Measurements from ENCODE around the gene PIGU.

DNA sequence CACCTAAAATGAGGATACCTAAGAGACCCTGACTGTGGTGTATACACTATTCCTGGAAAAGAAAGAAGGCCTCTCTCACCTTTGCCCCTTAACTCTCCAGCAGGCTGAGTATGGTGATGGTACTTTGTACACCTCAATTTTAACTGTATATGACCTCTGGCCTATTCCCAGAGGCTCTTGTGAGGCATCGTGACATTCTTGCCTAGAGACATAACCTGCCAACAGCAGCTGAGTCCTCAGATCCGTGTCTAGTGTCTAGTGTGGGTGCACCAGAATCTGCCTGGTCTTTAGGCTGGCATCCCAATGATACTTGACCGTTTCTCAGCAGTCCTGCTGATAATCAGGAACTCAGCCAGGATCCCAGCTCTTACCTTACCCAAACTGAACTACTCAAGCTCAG, 47.3 kb upstream of the PIGU start:
- TF ChIP-seq, protein P1, sequence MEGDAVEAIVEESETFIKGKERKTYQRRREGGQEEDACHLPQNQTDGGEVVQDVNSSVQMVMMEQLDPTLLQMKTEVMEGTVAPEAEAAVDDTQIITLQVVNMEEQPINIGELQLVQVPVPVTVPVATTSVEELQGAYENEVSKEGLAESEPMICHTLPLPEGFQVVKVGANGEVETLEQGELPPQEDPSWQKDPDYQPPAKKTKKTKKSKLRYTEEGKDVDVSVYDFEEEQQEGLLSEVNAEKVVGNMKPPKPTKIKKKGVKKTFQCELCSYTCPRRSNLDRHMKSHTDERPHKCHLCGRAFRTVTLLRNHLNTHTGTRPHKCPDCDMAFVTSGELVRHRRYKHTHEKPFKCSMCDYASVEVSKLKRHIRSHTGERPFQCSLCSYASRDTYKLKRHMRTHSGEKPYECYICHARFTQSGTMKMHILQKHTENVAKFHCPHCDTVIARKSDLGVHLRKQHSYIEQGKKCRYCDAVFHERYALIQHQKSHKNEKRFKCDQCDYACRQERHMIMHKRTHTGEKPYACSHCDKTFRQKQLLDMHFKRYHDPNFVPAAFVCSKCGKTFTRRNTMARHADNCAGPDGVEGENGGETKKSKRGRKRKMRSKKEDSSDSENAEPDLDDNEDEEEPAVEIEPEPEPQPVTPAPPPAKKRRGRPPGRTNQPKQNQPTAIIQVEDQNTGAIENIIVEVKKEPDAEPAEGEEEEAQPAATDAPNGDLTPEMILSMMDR (IDR thresholded peaks at IDR 0.05) = no peak
- no peak for TF ChIP-seq EZH2 (IDR thresholded peaks at IDR 0.05; ENCODE audit: borderline replicate concordance, insufficient read depth, low read depth, low read length, poor library complexity, severe bottlenecking)
